Vagina (tissue), 2 donors: ENCODE data around the gene DCST2.

Experiments
- CTCF ChIP-seq, 3 experiments: fragments of 450-650 bp in 2 of 3; fragments of 200-600 bp in 1 of 3; sonication (generic) in 1 of 3; IDR thresholded peaks; one replicate each; pipeline ENCODE4 v1.5.1; 2017 to 2019; ENCODE audit warnings: antibody characterized with exemption in 3 of 3, mild to moderate bottlenecking in 2 of 3, moderate library complexity in 2 of 3
- POLR2A ChIP-seq, 2 donors: fragments of 450-650 bp; IDR thresholded peaks; one replicate each; pipeline ENCODE4 v1.6.1; 2017; ENCODE audit warnings: antibody characterized with exemption in 2 of 2, mild to moderate bottlenecking in 2 of 2, moderate library complexity in 2 of 2
- POLR2AphosphoS5 ChIP-seq, 2 donors: sonication (generic); formaldehyde crosslinking; IDR thresholded peaks; one replicate each; pipeline ENCODE4 v1.9.0; 2017; ENCODE audit warnings: antibody characterized with exemption in 2 of 2, mild to moderate bottlenecking in 2 of 2, low read depth in 1 of 2; ENCODE audit not compliant: insufficient read depth in 1 of 2

GRCh38 chr1:154999571-155000410, 33.8 kb downstream of the DCST2 start:
- no peak for TF ChIP-seq CTCF (IDR thresholded peaks at IDR 0.05)
- TF ChIP-seq POLR2A (IDR thresholded peaks at IDR 0.05): no peak
- no peak for TF ChIP-seq POLR2AphosphoS5 (IDR thresholded peaks at IDR 0.05; ENCODE audit: insufficient read depth in 1 of 2, low read depth in 1 of 2)
